SU-DHL-6 (cell line): ENCODE measurements around the gene TEAD3.

Experiments used
- H2AFZ ChIP-seq: fragments of 200-600 bp; sonication (generic); 2 replicates; pipeline ENCODE4 v1.6.1; 2014; ENCODE audit warnings: low read depth, mild to moderate bottlenecking, moderate library complexity, mixed read lengths, antibody characterized with exemption, low read length; ENCODE audit not compliant: severe bottlenecking
- H3F3A ChIP-seq: fragments of 200-600 bp; shearing (Covaris generic); 2 replicates; pipeline ENCODE4 v1.6.0; 2016; ENCODE audit warnings: antibody characterized with exemption, mild to moderate bottlenecking; ENCODE audit not compliant: insufficient read depth
- H3K27ac ChIP-seq: fragments of 200-600 bp; sonication (generic); 2 replicates; pipeline ENCODE4 v1.5.1; 2016; ENCODE audit warnings: low read depth, mild to moderate bottlenecking, low read length, moderate library complexity, mixed read lengths
- H3K27me3 ChIP-seq: fragments of 200-600 bp; sonication (generic), shearing (Covaris generic); 2 replicates; pipeline ENCODE4 v1.6.0; 2014; ENCODE audit warnings: mild to moderate bottlenecking, low read length
- H3K36me3 ChIP-seq: fragments of 200-600 bp; sonication (generic); 2 replicates; pipeline ENCODE4 v1.6.1; 2014; ENCODE audit warnings: mild to moderate bottlenecking, low read length, mixed read lengths
- H3K4me2 ChIP-seq: fragments of 300-600, 200-600 bp; shearing (Covaris generic), sonication (generic); 2 replicates; pipeline ENCODE4 v1.6.0; 2014; ENCODE audit warnings: low read length, low read depth, mild to moderate bottlenecking; ENCODE audit not compliant: poor library complexity, severe bottlenecking
- H3K4me3 ChIP-seq: fragments of 200-600 bp; sonication (generic); 2 replicates; pipeline ENCODE4 v1.5.1; 2014; ENCODE audit warnings: antibody characterized with exemption, low read length, mild to moderate bottlenecking, mixed read lengths; ENCODE audit not compliant: insufficient read depth, poor library complexity, severe bottlenecking
- H3K79me2 ChIP-seq: fragments of 200-600 bp; sonication (generic); 2 replicates; pipeline ENCODE4 v1.6.1; 2014; ENCODE audit warnings: mild to moderate bottlenecking, low read length, moderate library complexity; ENCODE audit not compliant: insufficient read depth
- H3K9ac ChIP-seq: fragments of 200-600 bp; sonication (generic); 2 replicates; pipeline ENCODE4 v1.7.0; 2014; ENCODE audit warnings: mild to moderate bottlenecking, low read length
- H3K9me2 ChIP-seq: fragments of 200-600 bp; sonication (generic); replicated peaks from 2 replicates; pipeline ENCODE4 v1.6.1; 2014; ENCODE audit warnings: low read length; ENCODE audit not compliant: insufficient read depth
- H3K9me3 ChIP-seq: fragments of 200-600 bp; sonication (generic); 2 replicates; pipeline ENCODE4 v1.6.1; 2014; ENCODE audit warnings: low read length, mixed read lengths; ENCODE audit not compliant: insufficient read depth
- H4K20me1 ChIP-seq: fragments of 200-600 bp; sonication (generic); 2 replicates; pipeline ENCODE4 v1.6.1; 2014; ENCODE audit warnings: low read depth, mild to moderate bottlenecking, antibody characterized with exemption, low read length, moderate library complexity, mixed read lengths
- EZH2phosphoT487 ChIP-seq: fragments of 200-600 bp; sonication (generic), shearing (Covaris generic); conservative IDR thresholded peaks from 2 replicates; pipeline ENCODE4 v1.6.1; 2018; ENCODE audit warnings: mild to moderate bottlenecking, antibody characterized with exemption, low read length, moderate library complexity, mixed read lengths
- TF ChIP-seq, protein P1 (sequence below): fragments of 200-600 bp; sonication (generic); IDR thresholded peaks from one replicate; pipeline ENCODE4 v1.5.1; 2017; ENCODE audit warnings: antibody characterized with exemption, mild to moderate bottlenecking, low read length, moderate library complexity; ENCODE audit not compliant: insufficient read depth, poor library complexity, severe bottlenecking

Gene TEAD3

DNA sequence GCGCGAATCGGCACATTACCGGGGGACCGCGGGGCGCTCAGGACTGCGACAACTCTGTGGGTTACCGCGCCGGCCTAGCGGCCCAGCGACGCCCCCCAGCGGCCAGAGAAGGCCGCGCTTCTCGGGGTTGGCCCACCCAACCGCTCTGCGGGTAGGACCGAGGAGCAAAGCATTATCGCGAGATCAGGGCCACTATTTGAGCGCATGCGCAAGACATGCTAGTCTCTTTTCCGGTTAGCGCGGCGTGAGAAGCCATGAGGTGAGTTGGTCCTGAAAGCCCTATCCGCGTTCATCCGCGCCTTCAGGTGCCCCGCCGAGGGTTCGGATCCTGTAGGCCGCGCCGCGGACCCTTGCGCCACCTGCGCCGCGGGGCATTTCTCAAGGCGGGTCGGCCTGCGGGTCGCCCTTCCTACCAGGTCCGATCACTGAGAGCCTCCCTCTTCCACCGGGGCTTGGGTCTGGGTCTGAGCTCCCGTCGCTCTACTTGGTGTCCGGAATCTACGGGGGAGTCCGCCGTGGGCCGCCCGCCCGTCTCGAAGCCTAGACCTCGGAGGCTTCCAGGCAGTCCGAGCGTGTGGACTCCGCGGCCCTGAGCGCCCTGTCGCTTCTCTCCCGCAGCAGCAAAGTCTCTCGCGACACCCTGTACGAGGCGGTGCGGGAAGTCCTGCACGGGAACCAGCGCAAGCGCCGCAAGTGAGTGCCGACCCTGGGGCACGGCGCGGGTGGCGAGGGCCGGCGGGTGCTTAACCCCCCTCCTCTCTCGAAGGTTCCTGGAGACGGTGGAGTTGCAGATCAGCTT is 28.5 kb downstream of the TEAD3 start, which contains the start of gene RPL10A:
Gene RPL10A (plus strand): TSS at position 221 of the 799 bp plus-strand sequence. CDS start 34 bp downstream, at position 255.
- Histone ChIP-seq H3K79me2 (peaks cover 31% of the 10 kb centered on the region), H4K20me1 (peaks cover 28% of the 10 kb centered on the region), H3K36me3 (peaks cover 40% of the 10 kb centered on the region)

DNA sequence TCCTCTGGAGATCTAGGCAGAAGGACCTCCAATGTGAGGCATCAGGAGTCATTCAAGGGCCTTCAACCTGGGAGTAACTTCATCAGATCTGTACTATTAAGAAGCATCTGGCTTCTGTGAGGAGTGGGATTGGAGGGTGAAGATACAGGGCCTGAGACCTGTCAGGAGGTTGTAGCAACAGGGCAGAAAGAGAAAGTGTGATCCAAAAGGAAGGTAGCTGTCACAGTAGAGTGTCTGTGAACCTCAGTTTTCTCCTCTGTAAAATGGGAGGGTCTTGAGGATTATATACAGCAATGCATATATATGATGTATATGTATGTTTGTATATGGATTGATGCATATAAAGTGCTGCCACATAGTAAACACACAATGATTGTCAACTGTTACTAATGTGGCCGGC is 31.2 kb downstream of the TEAD3 start:
- Histone ChIP-seq H3K27ac (no peak overlapping the region), H3K4me2 (no peak overlapping the region), H3K36me3 (peaks cover 20% of the 10 kb centered on the region)

More for the DNA sequence above, 28.5 kb downstream of the TEAD3 start, which contains the start of gene RPL10A:
- Histone ChIP-seq H2AFZ (peak within 1 kb of the TSS; percentile 90), H3F3A (peaks cover 51% of the 10 kb centered on the region), H3K9me3 (no peaks in the 10 kb centered on the region), H3K9me2 (no peaks in the 10 kb centered on the region), H3K9ac (peak within 1 kb of the TSS; percentile 95), H3K4me3 (peak within 1 kb of the TSS; percentile 93), H3K4me2 (peak within 1 kb of the TSS; percentile 71), H3K27ac (peak within 1 kb of the TSS; percentile 85), H3K27me3 (no peaks in the 10 kb centered on the region)
- TF ChIP-seq EZH2phosphoT487 = no peak
- TF ChIP-seq, protein P1, sequence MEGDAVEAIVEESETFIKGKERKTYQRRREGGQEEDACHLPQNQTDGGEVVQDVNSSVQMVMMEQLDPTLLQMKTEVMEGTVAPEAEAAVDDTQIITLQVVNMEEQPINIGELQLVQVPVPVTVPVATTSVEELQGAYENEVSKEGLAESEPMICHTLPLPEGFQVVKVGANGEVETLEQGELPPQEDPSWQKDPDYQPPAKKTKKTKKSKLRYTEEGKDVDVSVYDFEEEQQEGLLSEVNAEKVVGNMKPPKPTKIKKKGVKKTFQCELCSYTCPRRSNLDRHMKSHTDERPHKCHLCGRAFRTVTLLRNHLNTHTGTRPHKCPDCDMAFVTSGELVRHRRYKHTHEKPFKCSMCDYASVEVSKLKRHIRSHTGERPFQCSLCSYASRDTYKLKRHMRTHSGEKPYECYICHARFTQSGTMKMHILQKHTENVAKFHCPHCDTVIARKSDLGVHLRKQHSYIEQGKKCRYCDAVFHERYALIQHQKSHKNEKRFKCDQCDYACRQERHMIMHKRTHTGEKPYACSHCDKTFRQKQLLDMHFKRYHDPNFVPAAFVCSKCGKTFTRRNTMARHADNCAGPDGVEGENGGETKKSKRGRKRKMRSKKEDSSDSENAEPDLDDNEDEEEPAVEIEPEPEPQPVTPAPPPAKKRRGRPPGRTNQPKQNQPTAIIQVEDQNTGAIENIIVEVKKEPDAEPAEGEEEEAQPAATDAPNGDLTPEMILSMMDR = peak; percentile 100

DNA sequence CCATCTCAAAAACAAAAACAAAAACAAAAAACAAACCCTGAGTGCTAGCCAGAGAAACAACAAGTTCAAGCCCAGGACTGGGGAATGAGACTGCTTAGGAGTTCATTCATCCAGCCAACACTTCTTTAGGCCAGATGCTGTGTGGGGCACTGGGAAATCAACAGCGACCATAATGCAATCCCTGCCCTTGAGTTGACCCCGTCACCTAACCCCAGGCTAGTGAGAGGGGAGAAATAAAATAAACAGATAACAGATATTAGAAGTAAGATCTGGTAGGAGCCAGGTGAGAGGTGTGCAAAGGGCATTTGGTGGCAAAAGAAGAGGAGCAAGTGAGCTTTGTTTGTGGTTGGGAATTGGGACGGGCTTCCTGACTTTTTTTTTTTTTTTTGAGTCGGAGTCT is 33.6 kb downstream of the TEAD3 start:
- no peaks in the 10 kb centered on the region for H3K9me2 ChIP-seq
- no peak overlapping the region for H2AFZ ChIP-seq
- no peak overlapping the region for H3K4me3 ChIP-seq
- no peak overlapping the region for H3K4me2 ChIP-seq
- H4K20me1 ChIP-seq = no peaks in the 10 kb centered on the region
- H3K9ac ChIP-seq = no peak overlapping the region
- TF ChIP-seq, protein P1 = no peak
- TF ChIP-seq EZH2phosphoT487 = no peak
- H3K36me3 ChIP-seq = no peaks in the 10 kb centered on the region
- no peak overlapping the region for H3K27ac ChIP-seq
- H3F3A ChIP-seq = peaks cover under 1% of the 10 kb centered on the region
- no peaks in the 10 kb centered on the region for H3K9me3 ChIP-seq
- no peaks in the 10 kb centered on the region for H3K27me3 ChIP-seq
- H3K79me2 ChIP-seq = peaks cover under 1% of the 10 kb centered on the region

More for the DNA sequence above, 31.2 kb downstream of the TEAD3 start:
- Histone ChIP-seq H3K4me3 (no peak overlapping the region), H3K79me2 (peaks cover 23% of the 10 kb centered on the region), H3K9me2 (no peaks in the 10 kb centered on the region), H4K20me1 (peaks cover 11% of the 10 kb centered on the region), H3K9me3 (no peaks in the 10 kb centered on the region), H3K9ac (no peak overlapping the region), H3K27me3 (no peaks in the 10 kb centered on the region), H3F3A (peaks cover 24% of the 10 kb centered on the region), H2AFZ (no peak overlapping the region)
- TF ChIP-seq EZH2phosphoT487 = no peak
- TF ChIP-seq, protein P1 = no peak
